ENCODE measurements around the gene NAB1. TPM values are rescaled to one million over a fixed set of nuclear protein-coding genes. Genes with fewer than 3 reads are reported as not detected.

NAB1 gene
- total RNA-seq, 1 donor from 2014 or later: 71.5 TPM

DNA sequence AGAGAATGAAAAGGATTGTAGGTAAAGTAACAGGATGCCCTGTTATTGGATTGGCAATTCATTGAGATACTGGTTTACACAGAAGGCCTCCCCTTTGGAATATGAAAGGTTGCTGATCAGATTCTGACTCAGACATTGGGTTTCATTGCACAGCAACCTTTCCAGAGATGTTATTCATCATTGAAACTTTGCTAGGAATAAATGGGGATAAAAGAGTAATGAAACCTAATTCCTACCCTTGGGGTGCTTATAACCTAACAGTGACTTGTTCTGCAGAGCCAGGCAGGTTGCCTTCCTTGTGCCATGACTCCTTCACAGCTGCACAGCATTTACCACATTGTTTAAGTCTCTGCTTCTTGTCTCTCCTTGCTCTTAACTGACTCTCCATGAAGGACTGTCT lies 5.0 kb downstream of the NAB1 start:
- Histone ChIP-seq H3K36me3 (no peaks in the 10 kb centered on the region), H3K79me2 (ENCODE audit: low read depth) (peaks cover 98% of the 10 kb centered on the region), H3K9me3 (ENCODE audit: low read depth) (no peaks in the 10 kb centered on the region), H3F3A (ENCODE audit: low read depth) (peaks cover 4% of the 10 kb centered on the region), H3K27me3 (no peaks in the 10 kb centered on the region), H3K27ac (no peak overlapping the region), H4K20me1 (ENCODE audit: low read depth) (peaks cover 65% of the 10 kb centered on the region), H3K9ac (no peak overlapping the region), H3K4me3 (no peak overlapping the region), H2AFZ (replicated peaks) (no peak overlapping the region), H3K4me2 (no peak overlapping the region), H3K4me1 (peaks cover 12% of the 10 kb centered on the region)
- H3K27me3 Mint-ChIP-seq (ENCODE audit: insufficient read depth, low read depth): no peaks in the 10 kb centered on the region
- no peak for DNase-seq (ENCODE audit: low spot score)
- H3K36me3 Mint-ChIP-seq: peaks cover 3% of the 10 kb centered on the region
- H3K27ac Mint-ChIP-seq: no peak overlapping the region
- no peak for TF ChIP-seq EZH2 (IDR thresholded peaks at IDR 0.05)
- TF ChIP-seq, protein P1, sequence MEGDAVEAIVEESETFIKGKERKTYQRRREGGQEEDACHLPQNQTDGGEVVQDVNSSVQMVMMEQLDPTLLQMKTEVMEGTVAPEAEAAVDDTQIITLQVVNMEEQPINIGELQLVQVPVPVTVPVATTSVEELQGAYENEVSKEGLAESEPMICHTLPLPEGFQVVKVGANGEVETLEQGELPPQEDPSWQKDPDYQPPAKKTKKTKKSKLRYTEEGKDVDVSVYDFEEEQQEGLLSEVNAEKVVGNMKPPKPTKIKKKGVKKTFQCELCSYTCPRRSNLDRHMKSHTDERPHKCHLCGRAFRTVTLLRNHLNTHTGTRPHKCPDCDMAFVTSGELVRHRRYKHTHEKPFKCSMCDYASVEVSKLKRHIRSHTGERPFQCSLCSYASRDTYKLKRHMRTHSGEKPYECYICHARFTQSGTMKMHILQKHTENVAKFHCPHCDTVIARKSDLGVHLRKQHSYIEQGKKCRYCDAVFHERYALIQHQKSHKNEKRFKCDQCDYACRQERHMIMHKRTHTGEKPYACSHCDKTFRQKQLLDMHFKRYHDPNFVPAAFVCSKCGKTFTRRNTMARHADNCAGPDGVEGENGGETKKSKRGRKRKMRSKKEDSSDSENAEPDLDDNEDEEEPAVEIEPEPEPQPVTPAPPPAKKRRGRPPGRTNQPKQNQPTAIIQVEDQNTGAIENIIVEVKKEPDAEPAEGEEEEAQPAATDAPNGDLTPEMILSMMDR (IDR thresholded peaks at IDR 0.05): no peak
- no peak for TF ChIP-seq EZH2phosphoT487 (IDR thresholded peaks at IDR 0.05)
- no peak overlapping the region for H3K4me3 Mint-ChIP-seq
- no peaks in the 10 kb centered on the region for H3K9me3 Mint-ChIP-seq
- H3K4me1 Mint-ChIP-seq: peaks cover 31% of the 10 kb centered on the region

DNA sequence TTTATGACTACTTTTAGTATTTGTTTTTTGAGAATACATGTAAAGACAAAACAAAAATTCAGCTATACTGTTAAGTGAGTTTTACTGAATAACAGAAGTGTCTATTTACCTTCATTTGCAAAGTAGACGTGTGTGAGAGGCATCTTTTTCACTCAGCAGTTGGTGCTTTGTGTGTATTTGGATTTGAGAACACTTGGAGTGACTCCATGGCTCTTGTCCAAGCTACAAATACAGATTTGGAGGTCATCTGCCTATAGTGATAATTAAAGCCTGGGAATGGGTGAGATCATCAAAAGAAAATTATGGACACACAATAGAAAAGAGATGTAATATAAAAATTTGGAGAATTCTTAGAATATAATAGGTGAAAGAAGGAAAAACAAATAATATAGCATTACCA lies 6.2 kb downstream of the NAB1 start:
- H3K36me3 Mint-ChIP-seq: peaks cover 7% of the 10 kb centered on the region
- no peaks in the 10 kb centered on the region for H3K27me3 ChIP-seq
- no peaks in the 10 kb centered on the region for H3K27me3 Mint-ChIP-seq (ENCODE audit: insufficient read depth, low read depth)
- no peak overlapping the region for H3K4me3 Mint-ChIP-seq
- no peak overlapping the region for H3K27ac Mint-ChIP-seq
- H2AFZ ChIP-seq (replicated peaks): no peak overlapping the region
- no peaks in the 10 kb centered on the region for H3K9me3 ChIP-seq (ENCODE audit: low read depth)
- no peaks in the 10 kb centered on the region for H3K9me3 Mint-ChIP-seq
- peaks cover 28% of the 10 kb centered on the region for H3K4me1 Mint-ChIP-seq
- H3K27ac ChIP-seq: no peak overlapping the region
- no peak overlapping the region for H3K4me3 ChIP-seq
- no peak for TF ChIP-seq EZH2 (IDR thresholded peaks at IDR 0.05)
- TF ChIP-seq, protein P1 (IDR thresholded peaks at IDR 0.05): no peak
- no peak for TF ChIP-seq EZH2phosphoT487 (IDR thresholded peaks at IDR 0.05)
- peaks cover 65% of the 10 kb centered on the region for H4K20me1 ChIP-seq (ENCODE audit: low read depth)
- H3K79me2 ChIP-seq (ENCODE audit: low read depth): peaks cover 89% of the 10 kb centered on the region
- H3F3A ChIP-seq (ENCODE audit: low read depth): no peaks in the 10 kb centered on the region
- H3K4me2 ChIP-seq: no peak overlapping the region
- H3K4me1 ChIP-seq: peaks cover 9% of the 10 kb centered on the region
- H3K9ac ChIP-seq: no peak overlapping the region
- DNase-seq (ENCODE audit: low spot score): no peak
- peaks cover under 1% of the 10 kb centered on the region for H3K36me3 ChIP-seq

DNA sequence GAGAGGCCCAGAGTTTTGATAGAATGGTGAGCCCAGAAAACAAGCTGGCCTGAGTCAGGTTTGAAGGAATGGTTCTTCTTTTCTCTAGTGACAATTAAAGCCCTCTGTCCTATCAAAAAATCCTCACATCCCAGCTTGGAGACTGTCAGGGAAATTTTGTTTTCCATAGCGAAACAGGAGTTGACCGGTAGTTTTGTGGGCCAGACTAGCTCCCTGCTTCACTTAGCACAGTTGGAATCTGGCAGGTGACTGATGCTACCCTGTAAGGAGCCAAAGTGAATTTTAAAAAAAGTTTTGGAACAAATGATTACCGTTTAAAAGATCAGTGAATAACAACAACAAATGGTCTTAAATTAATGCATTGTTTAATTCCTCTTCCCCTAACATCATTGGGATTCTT lies 6.7 kb downstream of the NAB1 start:
- Histone ChIP-seq H4K20me1 (ENCODE audit: low read depth) (peaks cover 65% of the 10 kb centered on the region), H3K4me1 (peaks cover 4% of the 10 kb centered on the region), H3K4me3 (no peak overlapping the region), H3K27ac (no peak overlapping the region), H3K27me3 (no peaks in the 10 kb centered on the region), H2AFZ (replicated peaks) (no peak overlapping the region), H3K9me3 (ENCODE audit: low read depth) (no peaks in the 10 kb centered on the region), H3K36me3 (peaks cover 5% of the 10 kb centered on the region), H3K4me2 (no peak overlapping the region), H3K9ac (no peak overlapping the region), H3F3A (ENCODE audit: low read depth) (no peaks in the 10 kb centered on the region), H3K79me2 (ENCODE audit: low read depth) (peaks cover 84% of the 10 kb centered on the region)
- Mint-ChIP-seq H3K36me3 (peaks cover 9% of the 10 kb centered on the region), H3K4me3 (no peak overlapping the region), H3K9me3 (no peaks in the 10 kb centered on the region), H3K27ac (no peak overlapping the region), H3K4me1 (peaks cover 24% of the 10 kb centered on the region), H3K27me3 (ENCODE audit: insufficient read depth, low read depth) (no peaks in the 10 kb centered on the region)
- DNase-seq (ENCODE audit: low spot score): no peak
- TF ChIP-seq EZH2phosphoT487 (IDR thresholded peaks at IDR 0.05) (no peak), EZH2 (IDR thresholded peaks at IDR 0.05) (no peak)
- TF ChIP-seq, protein P1 (IDR thresholded peaks at IDR 0.05): no peak
